GM21360 (cell line): ENCODE results near the gene PODN.

ENCODE experiments used
- ATAC-seq: cut with Tn5 transposase; IDR thresholded peaks from one replicate; pipeline ENCODE4 v1.9.1; 2021; ENCODE audit warnings: mild to moderate bottlenecking, moderate library complexity; ENCODE audit not compliant: unreplicated experiment

The PODN gene

DNA sequence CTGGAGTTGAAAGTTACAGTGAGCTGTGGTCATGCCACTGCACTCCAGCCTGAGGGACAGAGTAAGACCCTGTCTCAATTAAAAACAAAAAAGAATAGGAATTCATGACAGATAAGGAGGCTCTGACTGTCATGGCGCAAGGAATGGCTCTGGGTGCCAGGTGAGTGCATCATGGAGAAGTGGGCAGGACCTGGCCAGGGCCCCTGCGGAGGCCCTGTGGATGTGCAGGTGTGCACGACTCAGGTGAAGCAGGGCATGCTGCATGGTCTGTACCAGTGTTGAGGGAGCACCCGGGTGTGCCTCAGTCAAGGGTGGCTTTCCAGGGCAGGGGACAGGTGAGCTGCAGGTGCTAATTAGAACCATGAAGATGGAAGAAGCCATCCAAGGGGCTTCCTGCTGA lies 66.4 kb downstream of the PODN start:
- no peak for ATAC-seq

DNA sequence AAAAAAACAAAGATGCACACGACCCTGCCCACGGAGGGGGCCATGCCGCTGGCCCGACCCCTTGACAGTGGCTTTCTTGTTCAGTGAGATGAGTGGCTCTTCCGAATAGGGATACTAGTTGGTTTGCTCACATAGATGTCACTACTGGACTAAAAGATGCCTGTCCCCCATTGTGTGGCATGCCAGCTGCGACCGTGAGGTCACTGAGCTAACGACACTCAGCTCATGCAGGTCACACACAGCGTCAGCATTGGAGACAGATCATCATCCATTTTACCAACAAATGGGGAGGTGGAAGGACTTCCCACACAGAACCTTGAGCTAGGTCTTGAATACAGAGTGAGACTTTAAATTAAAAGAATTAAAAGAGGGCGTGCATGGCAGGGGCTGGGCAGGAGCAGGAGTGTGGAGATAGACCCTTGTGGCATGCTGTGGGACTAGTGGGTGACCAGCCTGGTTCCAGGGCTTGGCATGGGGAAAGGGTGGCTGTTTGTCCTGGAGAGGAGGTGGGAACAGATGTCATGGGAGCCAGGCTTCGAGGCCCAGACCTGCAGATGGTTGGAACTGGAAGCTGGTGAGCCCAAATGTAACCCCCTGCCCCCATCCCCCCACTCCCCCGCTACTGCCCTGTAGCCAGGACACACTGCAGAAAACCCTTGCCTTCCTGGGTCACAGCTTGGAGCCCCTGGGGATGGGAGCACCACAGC lies 68.0 kb downstream of the PODN start:
- ATAC-seq: no peak

DNA sequence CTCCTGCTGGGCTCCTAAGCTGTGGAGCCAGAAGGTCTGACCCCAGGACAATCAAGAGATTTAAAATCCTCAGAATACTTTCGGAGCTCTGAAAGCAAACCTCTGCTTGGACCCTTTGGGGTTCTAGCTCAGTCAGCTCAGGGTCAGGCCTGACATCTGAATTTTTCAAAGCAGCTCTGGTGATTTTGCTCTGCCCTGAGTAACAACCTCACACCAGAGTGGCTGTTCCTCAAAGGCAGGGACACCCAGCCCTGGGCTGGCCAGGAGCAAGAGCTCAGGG lies 68.5 kb downstream of the PODN start:
- ATAC-seq: no peak

DNA sequence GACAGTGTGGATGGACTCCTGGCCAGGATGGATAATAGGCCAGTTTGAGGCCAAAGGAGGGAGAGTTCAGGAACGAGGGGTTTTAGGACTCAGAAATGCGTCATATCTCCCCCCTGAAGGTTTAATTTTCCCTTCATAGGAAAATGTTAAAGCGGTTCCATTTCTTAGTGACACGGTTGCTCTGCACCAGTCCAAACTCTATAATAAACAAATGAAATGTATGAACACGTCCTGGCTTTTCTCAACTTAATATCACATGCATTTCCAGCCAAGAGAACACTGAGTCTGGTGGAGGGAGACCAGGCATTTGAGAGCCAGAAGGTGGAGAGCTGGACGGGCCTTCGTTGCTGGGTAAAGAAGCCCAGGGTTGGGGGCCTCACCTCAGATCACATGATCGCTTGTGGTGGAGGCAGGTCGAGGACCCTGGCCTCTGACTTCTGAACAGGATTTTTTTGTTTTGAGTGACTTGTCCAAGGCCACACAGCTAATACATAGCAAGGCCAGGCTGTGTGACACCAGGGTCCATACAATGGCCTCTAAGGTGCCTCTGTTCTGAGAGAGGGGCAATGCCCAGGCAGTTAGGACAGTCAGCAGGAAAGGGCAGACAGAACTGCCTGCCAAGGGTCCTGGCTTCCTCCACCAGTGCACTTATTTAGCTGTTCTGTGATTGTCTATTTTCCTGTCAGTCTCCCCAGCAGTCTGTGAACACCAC lies 69.0 kb downstream of the PODN start:
- ATAC-seq: no peak

DNA sequence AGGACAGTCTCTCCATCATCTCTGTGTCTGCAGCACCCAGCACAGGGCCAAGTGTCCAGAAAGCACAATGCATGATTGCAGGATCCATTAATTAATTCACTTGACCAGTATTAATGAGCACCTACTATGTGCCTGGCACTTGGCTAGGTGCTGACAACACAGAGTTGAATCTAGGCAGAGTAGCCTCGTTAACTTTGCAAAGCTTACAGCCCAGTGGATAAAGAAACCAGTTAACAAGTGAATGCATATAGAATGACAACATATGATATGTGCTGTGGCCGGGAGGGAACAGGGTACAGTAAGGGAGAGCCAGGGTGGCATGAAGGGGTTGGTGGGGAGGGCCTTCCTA lies 69.6 kb downstream of the PODN start:
- no peak for ATAC-seq

DNA sequence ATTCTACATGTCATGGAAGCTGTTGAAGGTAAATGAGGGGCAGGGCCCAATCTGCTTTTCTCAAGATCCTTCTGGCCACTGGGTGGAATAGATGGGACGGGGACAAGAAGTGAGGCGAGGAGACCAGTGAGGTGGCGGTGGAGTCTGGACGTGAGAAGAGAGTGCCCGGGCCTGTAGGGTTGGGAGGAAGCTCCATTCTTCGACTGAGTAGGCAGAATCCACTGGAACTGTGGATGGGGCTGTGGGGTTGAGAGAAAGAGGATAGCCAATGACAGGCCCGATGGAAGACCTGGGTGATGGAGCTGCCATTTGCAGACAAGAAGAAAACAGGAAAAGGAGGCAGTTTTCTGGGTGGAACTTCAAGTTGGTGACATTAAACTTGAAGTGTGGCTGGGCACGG lies 70.2 kb downstream of the PODN start:
- ATAC-seq: no peak

DNA sequence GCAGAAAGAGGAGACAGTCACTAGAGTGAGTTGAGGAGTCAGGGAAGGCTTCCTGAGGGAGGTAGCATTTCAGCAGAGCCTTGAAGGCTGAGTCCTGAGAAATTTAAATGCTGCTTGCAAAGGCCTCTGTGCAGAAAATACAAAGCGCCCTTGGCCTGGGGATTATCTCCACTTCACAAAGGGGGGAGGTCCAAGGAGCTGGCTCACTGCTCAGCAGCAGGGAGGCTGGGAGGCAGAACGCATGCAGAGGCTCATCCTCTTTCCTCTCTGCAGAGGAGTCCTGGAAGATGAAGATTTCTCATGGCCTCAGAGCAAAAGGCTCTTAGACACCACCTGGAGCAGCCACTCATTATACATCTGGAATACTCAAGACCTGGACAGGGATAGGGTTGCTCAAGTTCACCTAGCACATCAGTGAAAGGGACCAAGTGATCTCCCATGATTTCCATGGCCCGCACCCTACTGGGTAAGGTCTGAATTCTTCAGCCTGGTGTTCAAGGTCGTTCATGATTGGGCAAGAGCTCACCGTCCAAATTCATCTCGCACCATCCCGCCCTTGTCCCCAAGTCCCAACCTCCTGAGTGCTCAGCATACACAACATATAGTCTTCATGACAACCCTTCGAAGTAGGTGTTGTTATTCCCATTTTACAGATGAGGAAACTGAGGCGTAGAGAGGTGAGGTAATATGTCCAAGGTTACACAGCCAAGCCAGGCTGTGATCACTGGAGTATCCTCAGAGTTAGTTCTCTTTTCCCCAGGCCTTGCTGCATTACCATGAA lies 71.4 kb downstream of the PODN start:
- ATAC-seq: no peak

DNA sequence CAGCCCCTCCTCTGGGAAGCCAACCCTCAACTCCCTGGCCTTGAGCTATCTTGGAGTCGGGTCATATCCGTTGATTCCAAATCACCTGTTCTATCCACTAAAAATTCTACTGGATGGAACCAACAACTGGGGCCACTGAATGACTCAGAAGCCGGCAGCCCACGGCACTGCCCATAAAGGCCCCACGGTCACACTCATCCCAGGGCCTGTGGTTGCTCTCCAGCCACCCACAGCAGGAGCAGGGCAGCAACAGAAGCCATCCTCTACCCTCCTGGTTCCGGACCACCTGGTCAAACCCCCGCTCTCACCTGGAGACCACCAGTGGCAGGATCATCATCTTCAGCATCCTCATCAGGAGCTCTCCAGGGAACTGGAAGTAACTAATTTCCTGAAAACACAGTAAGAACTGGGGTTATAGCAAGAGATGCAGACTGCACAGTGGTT lies 72.1 kb downstream of the PODN start:
- no peak for ATAC-seq
